ENCODE data around the gene DNM3.

Gene DNM3

GRCh38 chr1:172451002-172451443 is 609.7 kb downstream of the DNM3 start:
- no peak for DNase-seq (ENCODE audit: low read depth, low spot score)

- no peak for DNase-seq (ENCODE audit: low read depth, low spot score)
Measured at GRCh38 chr1:172452536-172453152, 611.3 kb downstream of the DNM3 start.

GRCh38 chr1:172453153-172453545 is 611.9 kb downstream of the DNM3 start:
- DNase-seq (ENCODE audit: low read depth, low spot score): no peak

- DNase-seq (ENCODE audit: low read depth, low spot score): no peak
Measured at GRCh38 chr1:172453607-172454006, 612.3 kb downstream of the DNM3 start.

GRCh38 chr1:172455451-172455850 is 614.2 kb downstream of the DNM3 start:
- no peak for DNase-seq (ENCODE audit: low read depth, low spot score)

- no peak for DNase-seq (ENCODE audit: low read depth, low spot score)
Measured at GRCh38 chr1:172456344-172456769, 615.1 kb downstream of the DNM3 start.

GRCh38 chr1:172457479-172458130 is 616.3 kb downstream of the DNM3 start:
- DNase-seq (ENCODE audit: low read depth, low spot score): no peak

- no peak for DNase-seq (ENCODE audit: low read depth, low spot score)
Measured at GRCh38 chr1:172460177-172460576, 618.9 kb downstream of the DNM3 start.

GRCh38 chr1:172460887-172461315 is 619.6 kb downstream of the DNM3 start:
- no peak for DNase-seq (ENCODE audit: low read depth, low spot score)

Measured in smooth muscle cell of the brain vasculature (primary cell).